Adrenal gland (tissue), 5 donors: ENCODE results near the gene SVIL.
"Not testable (repeated sequence)": the region's sequence is repeated elsewhere in the genome, so short reads cannot be mapped to it uniquely, and the experiment has no call there.

Source experiments
- CTCF ChIP-seq, 6 experiments: fragments of 450-650 bp in 4 of 6; fragments of 200-600 bp in 2 of 6; sonication (generic) in 1 of 6; IDR thresholded peaks; 1 replicate in 5 of 6; 2 replicates in 1 of 6; pipeline versions ENCODE4 v1.5.1 to v1.8.0; 2016 to 2021; ENCODE audit warnings: antibody characterized with exemption in 6 of 6, mild to moderate bottlenecking in 2 of 6, moderate library complexity in 1 of 6
- POLR2A ChIP-seq, 2 donors: fragments of 450-650 bp; IDR thresholded peaks; one replicate each; pipeline ENCODE4 v1.6.1; 2017; ENCODE audit warnings: antibody characterized with exemption in 2 of 2, mild to moderate bottlenecking in 2 of 2, moderate library complexity in 1 of 2
- donor health status: DM: no; HTN: no; CAD: no.

- not testable (repeated sequence) for TF ChIP-seq CTCF, POLR2A (IDR thresholded peaks at IDR 0.05)
Measured at GRCh38 chr10:29458190-29458589, 176.6 kb downstream of the SVIL start.
